Fibroblast of mammary gland (primary cell): ENCODE results near the gene STRA6.
A peak's percentile ranks its signal among the peaks of the same experiment; 100 is the strongest.

Experiments
- DNase-seq: peaks from one replicate; pipeline ENCODE4 v3.0.0-alpha.2; 2010; ENCODE audit warnings: low read depth
- H3K4me3 ChIP-seq: 2 replicates; pipeline ENCODE4 v1.5.1; 2011; ENCODE audit warnings: low read depth, mild to moderate bottlenecking, low read length, moderate library complexity; ENCODE audit not compliant: control insufficient read depth
- CTCF ChIP-seq: conservative IDR thresholded peaks from 2 replicates; pipeline ENCODE4 v1.5.1; 2011; ENCODE audit warnings: low read depth, low read length, inconsistent platforms; ENCODE audit not compliant: control insufficient read depth, insufficient read depth

The STRA6 gene

GRCh38 chr15:74227968-74228722, 25.6 kb upstream of the STRA6 start:
- peak; percentile 31 for DNase-seq
- TF ChIP-seq CTCF = no peak
- H3K4me3 ChIP-seq = no peak overlapping the region

GRCh38 chr15:74226761-74227540, 24.4 kb upstream of the STRA6 start:
- no peak for DNase-seq
- no peak for TF ChIP-seq CTCF
- no peak overlapping the region for H3K4me3 ChIP-seq

DNA sequence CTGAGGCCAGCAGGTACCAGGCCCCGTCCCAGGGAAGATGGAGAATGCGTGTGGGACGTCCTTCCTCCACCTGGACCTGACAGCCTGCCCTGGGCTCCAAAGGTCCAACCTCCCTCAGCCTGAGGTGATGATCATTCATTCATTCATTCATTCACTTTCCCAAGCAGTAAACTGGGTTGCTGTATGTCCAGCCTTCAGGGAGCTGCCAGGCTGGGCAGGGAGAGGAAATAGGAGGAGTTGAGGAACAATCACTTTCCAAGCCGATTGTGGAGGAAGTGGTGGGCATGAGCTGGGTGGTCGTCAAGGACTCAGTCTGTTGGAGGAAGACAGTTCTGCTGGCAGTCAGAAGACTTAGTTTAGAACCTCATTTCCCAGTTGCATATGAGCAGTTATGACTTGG, 23.3 kb upstream of the STRA6 start:
- no peak for DNase-seq
- TF ChIP-seq CTCF = no peak

DNA sequence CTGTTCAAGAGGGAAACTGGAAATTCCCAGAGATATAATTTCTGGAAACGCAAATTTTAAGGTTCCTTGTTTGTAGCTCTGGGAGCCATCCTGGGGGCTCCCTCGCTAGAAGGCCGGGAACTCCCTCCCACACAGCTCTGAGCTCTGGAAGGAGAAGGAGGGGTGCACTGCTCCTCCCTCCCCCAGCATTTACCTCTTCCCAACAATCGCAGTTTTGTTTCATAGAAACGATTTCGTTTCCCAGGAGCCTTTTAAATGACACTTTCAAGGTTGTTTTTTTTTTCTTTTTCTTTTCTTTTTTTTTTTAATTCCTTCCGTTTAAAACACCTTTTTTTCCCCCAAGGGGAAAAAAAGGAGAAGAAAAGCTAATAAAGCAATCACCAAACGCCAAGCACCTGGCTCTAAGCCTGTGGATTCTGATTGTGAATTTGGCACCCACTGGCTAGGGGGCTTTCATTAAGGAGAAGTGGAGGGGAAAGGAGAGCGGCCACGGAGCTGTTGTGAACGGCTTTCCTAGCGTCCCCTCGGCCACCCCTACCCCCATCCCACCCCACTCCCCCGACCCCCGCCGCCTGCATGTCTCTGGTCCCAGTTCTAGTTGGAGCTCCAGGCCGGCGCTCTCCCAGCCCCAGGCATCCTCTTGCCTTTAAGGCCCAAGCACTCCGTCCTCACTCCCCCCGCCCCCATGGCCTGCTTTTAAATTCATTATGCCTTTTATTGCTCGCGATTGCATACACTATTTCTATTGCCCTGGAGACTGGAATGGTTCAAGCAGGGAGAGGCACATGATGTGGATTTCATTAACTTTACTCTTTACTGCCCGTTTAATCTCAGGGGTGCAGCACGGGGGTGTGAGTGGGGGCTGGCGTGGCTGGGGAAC, 19.9 kb upstream of the STRA6 start:
- no peak for TF ChIP-seq CTCF
- no peak overlapping the region for H3K4me3 ChIP-seq
- no peak for DNase-seq

More for the DNA sequence above, 23.3 kb upstream of the STRA6 start:
- no peak overlapping the region for H3K4me3 ChIP-seq

GRCh38 chr15:74221399-74222239, 19.0 kb upstream of the STRA6 start:
- no peak for DNase-seq
- no peak overlapping the region for H3K4me3 ChIP-seq
- TF ChIP-seq CTCF = no peak
